Measurements from ENCODE around the gene LRRN2. TPM values are rescaled to one million over a fixed set of nuclear protein-coding genes. Genes with fewer than 3 reads are reported as not detected.

LRRN2 gene
- total and polyA plus RNA-seq, 2 of the 8 experiments (the other 6 are each of a cell fraction or from before 2014, with no cell fraction given) = 1.8 to 2.3 TPM

- Histone ChIP-seq H4K91ac (replicated peaks; ENCODE audit: insufficient read length, low read length) (no peak overlapping the region), H2AFZ (ENCODE audit: low read length) (no peak overlapping the region), H2BK5ac (ENCODE audit: low read depth, low read length) (no peak overlapping the region), H4K8ac (ENCODE audit: extremely low read depth, insufficient read depth, low read length) (no peak overlapping the region), H3K9ac (replicated peaks in 1 of 4; ENCODE audit: extremely low read depth in 1 of 4, low read depth in 3 of 4, low read length in 3 of 4) (no peak overlapping the region), H3K18ac (ENCODE audit: extremely low read depth, low read length) (no peak overlapping the region), H2BK120ac (replicated peaks; ENCODE audit: low read depth, low read length) (no peak overlapping the region), H4K5ac (ENCODE audit: insufficient read length, low read depth, low read length) (no peak overlapping the region), H2AK5ac (ENCODE audit: low read depth, low read length) (no peak overlapping the region), H3K4me3 (ENCODE audit: extremely low read depth in 1 of 4, insufficient read depth in 2 of 4, low read depth in 3 of 4, low read length in 4 of 4) (no peak overlapping the region), H3K9me3 (ENCODE audit: insufficient read depth in 2 of 2, low read depth in 1 of 2, low read length in 1 of 2) (no peaks in the 10 kb centered on the region), H2BK20ac (ENCODE audit: low read length) (no peak overlapping the region), H3K79me2 (ENCODE audit: control insufficient read depth in 1 of 2, insufficient read depth in 2 of 2, low read length in 2 of 2) (no peaks in the 10 kb centered on the region), H3K27ac (ENCODE audit: low read depth, low read length) (no peak overlapping the region), H2BK12ac (ENCODE audit: low read depth, low read length) (no peak overlapping the region), H4K20me1 (replicated peaks in 1 of 2; ENCODE audit: control insufficient read depth in 1 of 2, insufficient read depth in 2 of 2, low read length in 2 of 2) (peaks cover 0 to 2% of the 10 kb centered on the region in 2 experiments), H2BK15ac (ENCODE audit: low read length) (no peak overlapping the region), H3K14ac (ENCODE audit: insufficient read length) (no peak overlapping the region), H3K4me2 (ENCODE audit: insufficient read depth in 1 of 2, low read depth in 2 of 2, low read length in 2 of 2) (no peak overlapping the region), H3K4me1 (replicated peaks in 1 of 4; ENCODE audit: control insufficient read depth in 3 of 4, insufficient read depth in 4 of 4, low read length in 3 of 4) (peaks cover 0 to 7% (median 4%) of the 10 kb centered on the region in 4 experiments; a peak in 5 of 7 replicates), H3K23me2 (ENCODE audit: low read depth, low read length) (peaks cover 15% of the 10 kb centered on the region; the same call in 1 of the 2 replicates), H3K23ac (ENCODE audit: insufficient read length) (no peak overlapping the region), H3K27me3 (replicated peaks in 1 of 4; ENCODE audit: control insufficient read depth in 3 of 4, extremely low read depth in 1 of 4, insufficient read depth in 3 of 4, low read length in 3 of 4) (peaks cover 1 to 26% (median 21%) of the 10 kb centered on the region in 4 experiments; a peak in 6 of 7 replicates), H3K36me3 (ENCODE audit: control insufficient read depth in 2 of 4, insufficient read depth in 4 of 4, low read length in 3 of 4) (no peaks in the 10 kb centered on the region; a peak in 1 of 8 replicates), H3K4ac (replicated peaks; ENCODE audit: insufficient read length, low read depth, low read length) (no peak overlapping the region), H3K56ac (replicated peaks; ENCODE audit: insufficient read length, low read depth, low read length) (no peak overlapping the region), H3K79me1 (ENCODE audit: low read depth, low read length) (no peaks in the 10 kb centered on the region)
- DNase-seq (ENCODE audit: low read depth in 1 of 2, low spot score in 2 of 2) (no peak), FAIRE-seq (no peak)
- 88% methylated on average over 7 of the region's 7 CpGs; no CpG with 5 or more reads in 1 of the 2 experiments for WGBS, 2 experiments (ENCODE audit: extremely low coverage in 1 of 2, insufficient coverage in 1 of 2, insufficient read length in 1 of 2, insufficient replicate concordance in 2 of 2, low coverage in 1 of 2, low lambda C conversion rate in 2 of 2, missing lambda C conversion rate in 1 of 2)
- POLR2A ChIA-PET (ENCODE audit: partially characterized antibody) = no interaction called here
- CTCF ChIA-PET (ENCODE audit: partially characterized antibody) = interaction anchor here (0.6 to 3.3 kb wide), 7 partner anchors 12 to 226 kb away, joined by 3 to 19 read pairs (median 4); no protein-coding TSS in a partner anchor
- TF ChIP-seq GABPA (IDR thresholded peaks at IDR 0.05; ENCODE audit: borderline replicate concordance, insufficient read depth, low read length) (no peak), POU5F1 (IDR thresholded peaks at IDR 0.05; ENCODE audit: low read depth, low read length) (no peak), MAX (IDR thresholded peaks at IDR 0.05) (no peak), JUND (IDR thresholded peaks at IDR 0.05; ENCODE audit: low read length) (no peak), PHF8 (conservative IDR thresholded peaks at IDR 0.05; ENCODE audit: low read depth, low read length) (no peak), SRF (IDR thresholded peaks at IDR 0.05; ENCODE audit: low read depth, low read length) (no peak), USF2 (IDR thresholded peaks at IDR 0.05; ENCODE audit: low read length) (no peak), KDM5A (IDR thresholded peaks at IDR 0.05; ENCODE audit: low read length) (no peak), CTBP2 (IDR thresholded peaks at IDR 0.05; ENCODE audit: borderline replicate concordance, insufficient read depth, insufficient read length, low read length) (no peak), ASH2L (IDR thresholded peaks at IDR 0.05; ENCODE audit: low read length) (no peak), ZNF274 (IDR thresholded peaks at IDR 0.05; ENCODE audit: borderline replicate concordance, extremely low read depth, low read length) (no peak), RNF2 (IDR thresholded peaks at IDR 0.05; ENCODE audit: borderline replicate concordance, low read depth, low read length, missing control alignments, poor library complexity, severe bottlenecking) (no peak), CREB1 (IDR thresholded peaks at IDR 0.05) (no peak)
Measured at GRCh38 chr1:204680461-204680860, 5.1 kb downstream of the LRRN2 start.
